Activated naive CD8-positive, alpha-beta T cell treated with anti-CD3 and anti-CD28 coated beads for 36 hours (primary cell): ENCODE measurements around the gene MYCBPAP. TPM values are rescaled to one million over a fixed set of nuclear protein-coding genes. Genes with fewer than 3 reads are reported as not detected.

Source experiments
- DNase-seq: peaks from one replicate; pipeline ENCODE4 v3.0.0; 2021
- H3K27ac Mint-ChIP-seq: one replicate; pipeline ENCODE4 v1.8.0; 2022; ENCODE audit warnings: mild to moderate bottlenecking, moderate library complexity, mixed read lengths
- H3K27me3 Mint-ChIP-seq: one replicate; pipeline ENCODE4 v1.8.0; 2022; ENCODE audit warnings: mild to moderate bottlenecking, mixed read lengths
- H3K36me3 Mint-ChIP-seq: one replicate; pipeline ENCODE4 v1.8.0; 2021; ENCODE audit warnings: mild to moderate bottlenecking, mixed read lengths
- H3K4me1 Mint-ChIP-seq: one replicate; pipeline ENCODE4 v1.8.0; 2021; ENCODE audit warnings: mixed read lengths
- H3K4me3 Mint-ChIP-seq: one replicate; pipeline ENCODE4 v1.8.0; 2022; ENCODE audit warnings: mild to moderate bottlenecking, moderate library complexity, mixed read lengths
- H3K9me3 Mint-ChIP-seq: one replicate; pipeline ENCODE4 v1.8.0; 2022; ENCODE audit warnings: mixed read lengths
- total RNA-seq, 2 experiments: library from RNA; stranded (reverse); gene quantifications; one replicate each; pipeline ENCODE4 v1.2.3, GENCODE V29; 2021

MYCBPAP gene
- total RNA-seq, 2 experiments from 2014 or later, result 0.56 to 1.1 TPM

GRCh38 chr17:50541716-50542688 is 33.8 kb downstream of the MYCBPAP start:
- peaks cover 13% of the 10 kb centered on the region for H3K4me1 Mint-ChIP-seq
- H3K9me3 Mint-ChIP-seq, result no peaks in the 10 kb centered on the region
- no peaks in the 10 kb centered on the region for H3K36me3 Mint-ChIP-seq
- DNase-seq, result peak; percentile 91
- H3K4me3 Mint-ChIP-seq, result peak overlapping the region; percentile 77
- peaks cover 12% of the 10 kb centered on the region for H3K27me3 Mint-ChIP-seq
- H3K27ac Mint-ChIP-seq, result no peak overlapping the region

GRCh38 chr17:50542795-50543774 is 34.8 kb downstream of the MYCBPAP start:
- peak overlapping the region; percentile 77 for H3K4me3 Mint-ChIP-seq
- no peak for DNase-seq
- H3K4me1 Mint-ChIP-seq, result peaks cover 13% of the 10 kb centered on the region
- no peaks in the 10 kb centered on the region for H3K9me3 Mint-ChIP-seq
- no peak overlapping the region for H3K27ac Mint-ChIP-seq
- peaks cover 12% of the 10 kb centered on the region for H3K27me3 Mint-ChIP-seq
- H3K36me3 Mint-ChIP-seq, result no peaks in the 10 kb centered on the region

GRCh38 chr17:50544516-50544915 is 36.3 kb downstream of the MYCBPAP start:
- no peaks in the 10 kb centered on the region for H3K9me3 Mint-ChIP-seq
- H3K27me3 Mint-ChIP-seq, result peaks cover 12% of the 10 kb centered on the region
- H3K4me3 Mint-ChIP-seq, result no peak overlapping the region
- no peaks in the 10 kb centered on the region for H3K36me3 Mint-ChIP-seq
- peaks cover 11% of the 10 kb centered on the region for H3K4me1 Mint-ChIP-seq
- no peak overlapping the region for H3K27ac Mint-ChIP-seq
- no peak for DNase-seq

GRCh38 chr17:50545311-50545710 is 37.1 kb downstream of the MYCBPAP start:
- Mint-ChIP-seq H3K4me1 (peaks cover 11% of the 10 kb centered on the region), H3K4me3 (no peak overlapping the region), H3K27ac (no peak overlapping the region), H3K27me3 (peaks cover 12% of the 10 kb centered on the region), H3K9me3 (no peaks in the 10 kb centered on the region), H3K36me3 (no peaks in the 10 kb centered on the region)
- DNase-seq, result no peak

- peaks cover 2% of the 10 kb centered on the region for H3K36me3 Mint-ChIP-seq
- H3K4me1 Mint-ChIP-seq, result peaks cover 7% of the 10 kb centered on the region
- H3K4me3 Mint-ChIP-seq, result peak overlapping the region; percentile 83
- no peaks in the 10 kb centered on the region for H3K9me3 Mint-ChIP-seq
- H3K27ac Mint-ChIP-seq, result no peak overlapping the region
- H3K27me3 Mint-ChIP-seq, result peaks cover 12% of the 10 kb centered on the region
- no peak for DNase-seq
Observed at GRCh38 chr17:50546701-50547034, 38.4 kb downstream of the MYCBPAP start.

- Mint-ChIP-seq H3K4me3 (peak within 1 kb of the TSS; percentile 83), H3K4me1 (peaks cover 5% of the 10 kb centered on the region), H3K9me3 (no peaks in the 10 kb centered on the region), H3K36me3 (peaks cover 2% of the 10 kb centered on the region), H3K27me3 (peaks cover 12% of the 10 kb centered on the region), H3K27ac (peak within 1 kb of the TSS; percentile 75)
- DNase-seq, result peak; percentile 91
Observed at GRCh38 chr17:50547035-50547735, 38.9 kb downstream of the MYCBPAP start, which contains the start of gene SPATA20. Gene SPATA20, plus strand, starts transcription at chr17:50547174. Its CDS starts 35 bp downstream, at chr17:50547209.

- Mint-ChIP-seq H3K4me3 (peak overlapping the region; percentile 83), H3K4me1 (no peaks in the 10 kb centered on the region), H3K27me3 (peaks cover 12% of the 10 kb centered on the region), H3K9me3 (no peaks in the 10 kb centered on the region), H3K27ac (peak overlapping the region; percentile 75), H3K36me3 (peaks cover 2% of the 10 kb centered on the region)
- DNase-seq, result no peak
Observed at GRCh38 chr17:50547736-50548083, 39.5 kb downstream of the MYCBPAP start.

GRCh38 chr17:50548831-50549230 is 40.6 kb downstream of the MYCBPAP start:
- H3K9me3 Mint-ChIP-seq, result no peaks in the 10 kb centered on the region
- no peaks in the 10 kb centered on the region for H3K4me1 Mint-ChIP-seq
- DNase-seq, result no peak
- no peak overlapping the region for H3K4me3 Mint-ChIP-seq
- H3K27me3 Mint-ChIP-seq, result peaks cover 9% of the 10 kb centered on the region
- peaks cover 2% of the 10 kb centered on the region for H3K36me3 Mint-ChIP-seq
- H3K27ac Mint-ChIP-seq, result no peak overlapping the region

GRCh38 chr17:50549256-50549941 is 41.2 kb downstream of the MYCBPAP start:
- no peak overlapping the region for H3K4me3 Mint-ChIP-seq
- H3K27ac Mint-ChIP-seq, result no peak overlapping the region

GRCh38 chr17:50549969-50550368 is 41.7 kb downstream of the MYCBPAP start:
- Mint-ChIP-seq H3K9me3 (no peaks in the 10 kb centered on the region), H3K4me1 (no peaks in the 10 kb centered on the region), H3K4me3 (no peak overlapping the region), H3K27me3 (no peaks in the 10 kb centered on the region), H3K36me3 (peaks cover 4% of the 10 kb centered on the region), H3K27ac (no peak overlapping the region)
- no peak for DNase-seq

More at GRCh38 chr17:50549256-50549941, 41.2 kb downstream of the MYCBPAP start:
- no peaks in the 10 kb centered on the region for H3K4me1 Mint-ChIP-seq
- peaks cover 3% of the 10 kb centered on the region for H3K27me3 Mint-ChIP-seq
- H3K9me3 Mint-ChIP-seq, result no peaks in the 10 kb centered on the region
- no peak for DNase-seq
- peaks cover 2% of the 10 kb centered on the region for H3K36me3 Mint-ChIP-seq

GRCh38 chr17:50550661-50551432 is 42.6 kb downstream of the MYCBPAP start:
- Mint-ChIP-seq H3K9me3 (no peaks in the 10 kb centered on the region), H3K4me3 (no peak overlapping the region), H3K27ac (no peak overlapping the region), H3K36me3 (peaks cover 9% of the 10 kb centered on the region), H3K4me1 (no peaks in the 10 kb centered on the region), H3K27me3 (no peaks in the 10 kb centered on the region)
- DNase-seq, result no peak

- Mint-ChIP-seq H3K4me3 (no peak overlapping the region), H3K4me1 (no peaks in the 10 kb centered on the region), H3K27me3 (no peaks in the 10 kb centered on the region), H3K27ac (no peak overlapping the region), H3K9me3 (no peaks in the 10 kb centered on the region), H3K36me3 (peaks cover 9% of the 10 kb centered on the region)
- DNase-seq, result no peak
Observed at GRCh38 chr17:50551433-50551815, 43.2 kb downstream of the MYCBPAP start.

- Mint-ChIP-seq H3K4me3 (no peak overlapping the region), H3K4me1 (no peaks in the 10 kb centered on the region), H3K27me3 (no peaks in the 10 kb centered on the region), H3K27ac (no peak overlapping the region), H3K9me3 (no peaks in the 10 kb centered on the region), H3K36me3 (peaks cover 9% of the 10 kb centered on the region)
- DNase-seq, result no peak
Observed at GRCh38 chr17:50551884-50552283, 43.6 kb downstream of the MYCBPAP start.
